Memory B cell (primary cell): ENCODE results near the gene DKKL1.

Experiments
- ATAC-seq: fragments of 150-1000 bp; cut with Tn5 transposase; 2 replicates; pipeline ENCODE4 v1.10.0; 2021; ENCODE audit warnings: low read depth, mild to moderate bottlenecking, moderate library complexity
- DNase-seq, 2 donors: peaks; one replicate each; pipeline ENCODE4 v3.0.0; 2022; ENCODE audit warnings: low spot score in 2 of 2
- H3K27ac Mint-ChIP-seq: one replicate; pipeline ENCODE4 v1.8.0; 2022; ENCODE audit warnings: mild to moderate bottlenecking, moderate library complexity, mixed read lengths
- H3K27me3 Mint-ChIP-seq: one replicate; pipeline ENCODE4 v1.8.0; 2022; ENCODE audit warnings: mixed read lengths
- H3K36me3 Mint-ChIP-seq: one replicate; pipeline ENCODE4 v1.8.0; 2022; ENCODE audit warnings: mild to moderate bottlenecking, mixed read lengths
- H3K4me1 Mint-ChIP-seq: one replicate; pipeline ENCODE4 v1.8.0; 2022; ENCODE audit warnings: mixed read lengths
- H3K4me3 Mint-ChIP-seq: one replicate; pipeline ENCODE4 v1.8.0; 2022; ENCODE audit warnings: mild to moderate bottlenecking, moderate library complexity, mixed read lengths
- H3K9me3 Mint-ChIP-seq: one replicate; pipeline ENCODE4 v1.8.0; 2022; ENCODE audit warnings: mixed read lengths

The DKKL1 gene

DNA sequence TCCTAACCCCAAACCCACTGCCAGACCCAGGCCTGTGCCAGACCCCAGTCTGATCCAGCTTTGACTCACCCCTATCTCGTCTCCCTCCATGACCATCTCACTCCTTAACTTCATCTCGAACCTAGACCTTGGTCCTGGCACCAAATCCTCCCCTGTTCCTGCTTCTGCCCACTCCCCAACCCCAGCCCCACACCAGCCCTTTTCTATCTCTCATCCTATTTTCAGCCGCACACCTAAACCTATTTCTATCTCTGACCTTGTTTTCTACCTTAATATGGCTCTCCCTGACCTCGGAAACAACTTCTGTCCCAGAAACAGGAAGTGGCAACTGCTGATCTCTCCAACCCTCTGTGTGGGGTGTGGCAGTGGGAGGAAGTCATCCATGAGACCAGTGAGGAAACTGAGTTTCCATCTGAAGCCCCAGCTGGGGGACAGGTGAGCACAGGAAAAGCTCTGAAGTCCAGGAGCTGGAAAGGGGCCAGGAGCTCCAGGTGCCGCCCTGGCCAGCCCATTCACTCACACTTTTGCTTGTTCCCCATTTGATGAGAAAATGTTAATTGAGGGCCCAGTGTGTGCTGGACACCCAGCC lies 45.9 kb downstream of the DKKL1 start:
- H3K27ac Mint-ChIP-seq, result peak overlapping the region; percentile 81
- H3K36me3 Mint-ChIP-seq, result no peaks in the 10 kb centered on the region
- DNase-seq (no peak), ATAC-seq (peak; percentile 93)
- peaks cover 1% of the 10 kb centered on the region for H3K27me3 Mint-ChIP-seq
- H3K4me1 Mint-ChIP-seq, result peaks cover 35% of the 10 kb centered on the region
- peak overlapping the region; percentile 43 for H3K4me3 Mint-ChIP-seq
- H3K9me3 Mint-ChIP-seq, result peaks cover 1% of the 10 kb centered on the region

DNA sequence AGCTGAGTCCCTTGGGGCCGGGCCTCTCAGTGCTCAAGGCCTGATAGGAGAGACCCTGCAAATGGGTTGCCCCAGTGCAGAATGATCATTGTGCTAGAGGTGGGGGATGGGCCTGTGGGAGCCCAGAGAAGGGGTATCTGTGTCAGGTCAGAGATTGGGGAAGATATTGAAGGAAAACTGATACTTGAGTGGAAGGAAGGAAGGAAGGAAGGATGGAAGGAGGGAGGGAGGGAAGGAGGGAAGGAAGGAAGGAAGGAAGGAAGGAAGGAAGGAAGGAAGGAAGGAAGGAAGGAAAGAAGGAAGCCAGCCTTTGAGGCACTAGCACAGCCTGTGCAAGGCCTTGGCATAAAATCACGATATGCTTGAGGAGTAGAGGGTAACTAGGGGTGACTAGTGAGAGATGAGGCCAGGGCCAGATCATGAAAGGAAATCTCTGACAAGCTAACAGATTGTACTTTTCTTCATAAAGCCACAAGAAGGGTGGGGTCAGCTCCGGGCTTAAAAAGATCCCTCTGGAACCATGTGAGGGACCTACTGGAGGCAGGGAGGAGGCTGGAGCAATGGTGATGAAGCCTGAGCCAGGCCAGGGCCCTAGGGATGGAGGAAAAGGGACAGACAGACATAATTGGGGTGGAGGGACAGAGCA lies 48.1 kb downstream of the DKKL1 start:
- H3K27me3 Mint-ChIP-seq, result peaks cover 1% of the 10 kb centered on the region
- H3K27ac Mint-ChIP-seq, result peak overlapping the region; percentile 56
- peaks cover 44% of the 10 kb centered on the region for H3K4me1 Mint-ChIP-seq
- DNase-seq (no peak), ATAC-seq (no peak)
- no peak overlapping the region for H3K4me3 Mint-ChIP-seq
- no peaks in the 10 kb centered on the region for H3K36me3 Mint-ChIP-seq
- peaks cover 1% of the 10 kb centered on the region for H3K9me3 Mint-ChIP-seq

DNA sequence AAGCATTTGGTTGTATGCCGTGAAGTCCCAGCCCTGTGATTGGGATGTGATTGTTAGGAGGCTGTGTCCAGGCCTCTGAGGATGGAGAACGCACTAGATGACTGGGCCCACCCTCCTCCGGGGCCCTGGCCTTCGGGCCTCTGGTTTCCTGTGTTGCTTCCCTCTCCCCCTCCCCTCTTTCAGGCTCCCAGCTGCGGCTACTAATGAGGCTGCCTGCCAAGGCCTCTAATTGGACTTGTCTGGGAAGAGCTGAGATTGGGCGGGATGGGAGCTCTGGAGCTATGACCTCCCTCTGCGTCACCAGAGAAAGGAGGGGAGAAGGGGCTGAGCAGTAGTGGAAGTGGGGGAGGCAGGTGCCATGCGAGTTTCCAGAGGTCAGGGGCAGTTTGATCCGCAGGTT lies 49.7 kb downstream of the DKKL1 start:
- H3K4me1 Mint-ChIP-seq, result peaks cover 36% of the 10 kb centered on the region
- peaks cover 1% of the 10 kb centered on the region for H3K9me3 Mint-ChIP-seq
- DNase-seq, result no peak
- no peak overlapping the region for H3K4me3 Mint-ChIP-seq
- no peak overlapping the region for H3K27ac Mint-ChIP-seq
- peaks cover 5% of the 10 kb centered on the region for H3K27me3 Mint-ChIP-seq
- H3K36me3 Mint-ChIP-seq, result no peaks in the 10 kb centered on the region
- ATAC-seq, result no peak

DNA sequence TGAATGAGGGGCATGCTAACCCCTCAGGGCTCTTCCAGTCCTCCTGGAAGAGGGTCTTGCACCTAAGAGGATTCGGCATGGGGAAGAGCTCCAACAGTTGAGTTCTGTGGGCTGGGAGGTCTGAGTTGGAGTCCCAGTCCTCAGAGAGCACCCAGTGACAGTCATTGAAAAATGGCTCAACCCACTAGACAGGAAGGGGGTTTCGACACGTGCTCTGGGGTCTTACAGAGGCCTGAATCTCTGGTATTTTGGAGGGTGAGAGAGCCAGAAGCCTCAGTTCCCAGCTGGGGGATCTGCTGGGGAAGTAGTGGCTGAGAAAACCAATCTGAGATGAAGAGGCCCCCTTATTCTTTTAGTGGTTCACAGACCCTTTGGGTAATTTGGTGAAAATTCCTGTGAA lies 50.6 kb downstream of the DKKL1 start:
- peaks cover 12% of the 10 kb centered on the region for H3K27me3 Mint-ChIP-seq
- H3K36me3 Mint-ChIP-seq, result no peaks in the 10 kb centered on the region
- H3K27ac Mint-ChIP-seq, result no peak overlapping the region
- no peak for ATAC-seq
- H3K4me1 Mint-ChIP-seq, result peaks cover 29% of the 10 kb centered on the region
- DNase-seq, result no peak
- H3K4me3 Mint-ChIP-seq, result no peak overlapping the region
- peaks cover 1% of the 10 kb centered on the region for H3K9me3 Mint-ChIP-seq

DNA sequence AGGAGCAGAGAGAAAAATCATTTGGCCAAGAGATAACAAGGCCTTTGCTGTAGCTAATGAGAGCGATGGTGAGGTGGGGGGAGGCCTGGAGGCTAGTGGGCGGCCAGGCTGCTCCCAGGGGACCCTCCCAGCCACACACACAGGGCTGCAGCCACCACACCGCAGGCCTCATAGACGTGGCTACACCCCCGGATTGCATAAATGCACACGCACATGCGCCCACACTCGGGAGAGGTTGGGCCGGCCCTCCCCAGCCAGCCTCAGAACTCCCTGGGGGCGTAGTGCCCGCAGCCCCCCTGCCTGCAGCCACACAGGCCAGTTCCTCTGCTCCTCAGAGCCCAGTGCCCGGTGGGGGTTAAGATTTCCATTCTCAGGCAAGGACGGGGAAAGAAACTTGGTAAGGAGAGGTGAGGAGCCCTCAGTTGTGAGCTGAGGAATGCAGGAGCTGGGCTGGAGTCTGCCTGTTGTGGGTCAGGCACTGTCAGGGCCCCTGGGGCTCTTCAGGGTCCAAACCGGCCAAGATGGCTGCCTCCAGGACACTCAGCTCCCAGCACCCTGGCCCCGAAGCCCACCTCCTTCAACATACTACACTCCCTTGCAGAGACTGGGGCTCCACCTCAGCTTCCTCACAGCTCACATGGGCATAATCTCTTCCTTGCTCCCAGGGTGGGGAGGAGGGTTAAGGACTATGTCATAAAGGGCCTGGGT lies 51.6 kb downstream of the DKKL1 start:
- no peaks in the 10 kb centered on the region for H3K9me3 Mint-ChIP-seq
- no peak overlapping the region for H3K4me3 Mint-ChIP-seq
- no peaks in the 10 kb centered on the region for H3K36me3 Mint-ChIP-seq
- no peak for DNase-seq
- ATAC-seq, result peak; percentile 90
- peaks cover 21% of the 10 kb centered on the region for H3K4me1 Mint-ChIP-seq
- H3K27me3 Mint-ChIP-seq, result peaks cover 18% of the 10 kb centered on the region
- no peak overlapping the region for H3K27ac Mint-ChIP-seq

DNA sequence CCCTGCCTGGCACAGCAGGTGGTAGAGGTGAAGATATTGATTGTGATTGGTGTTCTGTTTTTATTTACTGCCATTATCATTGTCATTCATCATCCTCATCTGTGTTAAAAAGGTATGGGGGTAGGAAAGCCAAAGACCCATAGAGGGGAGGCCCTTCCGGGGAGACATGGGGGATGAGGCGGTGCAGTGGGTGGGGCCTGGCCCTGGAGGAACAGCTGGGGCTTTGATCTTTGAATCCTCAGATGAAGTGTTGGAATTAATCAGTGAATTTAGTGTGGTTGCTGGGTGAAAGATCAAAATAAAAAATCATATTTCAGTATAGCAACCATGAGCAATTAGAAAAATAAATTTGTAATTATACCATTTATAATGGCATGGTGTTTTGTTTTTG lies 52.1 kb downstream of the DKKL1 start:
- peaks cover 21% of the 10 kb centered on the region for H3K27me3 Mint-ChIP-seq
- ATAC-seq, result no peak
- H3K4me3 Mint-ChIP-seq, result no peak overlapping the region
- no peak overlapping the region for H3K27ac Mint-ChIP-seq
- peaks cover 21% of the 10 kb centered on the region for H3K4me1 Mint-ChIP-seq
- no peaks in the 10 kb centered on the region for H3K9me3 Mint-ChIP-seq
- H3K36me3 Mint-ChIP-seq, result no peaks in the 10 kb centered on the region
- no peak for DNase-seq

DNA sequence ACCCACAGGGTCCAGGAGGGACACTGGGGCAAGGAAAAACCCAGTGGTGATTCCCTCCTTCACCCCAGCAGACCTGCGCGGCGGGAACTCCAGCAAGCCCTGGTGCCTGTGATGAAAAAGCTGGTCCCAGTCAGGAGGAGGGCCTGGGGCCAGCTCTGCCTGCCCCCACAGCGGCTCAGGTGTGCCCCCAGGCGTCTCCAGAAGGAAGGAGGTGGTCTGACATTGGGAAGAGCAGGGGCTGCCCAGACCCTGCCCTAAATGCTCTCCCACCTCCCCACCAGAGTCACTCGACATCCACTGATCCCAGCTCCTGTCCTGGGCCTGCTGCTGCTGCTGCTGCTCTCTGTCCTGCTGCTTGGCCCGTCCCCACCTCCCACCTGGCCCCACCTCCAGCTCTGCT lies 53.4 kb downstream of the DKKL1 start:
- Mint-ChIP-seq H3K4me3 (no peak overlapping the region), H3K4me1 (peaks cover 18% of the 10 kb centered on the region), H3K36me3 (no peaks in the 10 kb centered on the region), H3K27me3 (peaks cover 27% of the 10 kb centered on the region), H3K27ac (no peak overlapping the region), H3K9me3 (no peaks in the 10 kb centered on the region)
- no peak for DNase-seq
- no peak for ATAC-seq

DNA sequence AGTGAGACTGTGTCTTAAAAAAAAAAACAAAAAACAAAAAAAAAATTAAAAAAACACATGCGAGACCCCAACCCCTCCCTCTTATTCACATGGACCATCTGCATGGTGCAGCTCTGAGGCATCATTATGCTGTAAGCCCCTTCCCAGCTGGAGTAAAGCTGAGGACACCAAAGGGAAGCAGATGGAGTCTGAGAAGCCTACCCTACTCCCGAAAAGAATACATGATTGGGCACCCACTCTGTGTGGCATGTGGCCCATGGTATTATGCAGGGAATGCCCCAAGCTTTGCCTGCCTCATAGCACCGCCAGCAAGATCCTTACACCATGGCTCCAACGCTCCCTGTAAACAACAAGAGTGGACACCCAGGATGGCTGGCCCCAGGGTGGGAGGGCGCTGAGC lies 54.8 kb downstream of the DKKL1 start:
- Mint-ChIP-seq H3K36me3 (peaks cover under 1% of the 10 kb centered on the region), H3K4me3 (no peak overlapping the region), H3K4me1 (peaks cover 23% of the 10 kb centered on the region), H3K9me3 (no peaks in the 10 kb centered on the region), H3K27me3 (peaks cover 32% of the 10 kb centered on the region), H3K27ac (no peak overlapping the region)
- ATAC-seq (no peak), DNase-seq (no peak)

DNA sequence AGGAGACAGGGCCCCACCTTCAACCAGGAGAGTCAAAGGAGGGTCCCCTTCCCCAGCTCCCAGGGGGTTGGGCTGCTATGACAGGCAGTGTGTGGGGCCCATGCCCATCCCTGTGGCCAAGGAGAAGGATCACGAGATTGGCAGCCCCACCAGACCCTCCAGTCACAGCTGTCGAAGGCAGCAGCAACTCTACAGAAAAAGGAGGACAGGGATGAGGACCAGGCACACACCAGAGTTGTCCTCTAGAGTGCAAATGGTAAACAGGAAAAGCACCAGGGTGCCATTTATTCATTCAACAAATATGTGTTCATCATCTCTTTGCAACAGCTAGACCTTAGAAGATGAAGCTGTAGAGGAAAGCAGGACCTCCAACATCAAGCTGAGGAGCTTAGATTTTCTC lies 55.5 kb downstream of the DKKL1 start:
- Mint-ChIP-seq H3K27ac (no peak overlapping the region), H3K4me3 (no peak overlapping the region), H3K36me3 (peaks cover 2% of the 10 kb centered on the region), H3K9me3 (no peaks in the 10 kb centered on the region), H3K27me3 (peaks cover 37% of the 10 kb centered on the region), H3K4me1 (peaks cover 28% of the 10 kb centered on the region)
- ATAC-seq (no peak), DNase-seq (no peak)

DNA sequence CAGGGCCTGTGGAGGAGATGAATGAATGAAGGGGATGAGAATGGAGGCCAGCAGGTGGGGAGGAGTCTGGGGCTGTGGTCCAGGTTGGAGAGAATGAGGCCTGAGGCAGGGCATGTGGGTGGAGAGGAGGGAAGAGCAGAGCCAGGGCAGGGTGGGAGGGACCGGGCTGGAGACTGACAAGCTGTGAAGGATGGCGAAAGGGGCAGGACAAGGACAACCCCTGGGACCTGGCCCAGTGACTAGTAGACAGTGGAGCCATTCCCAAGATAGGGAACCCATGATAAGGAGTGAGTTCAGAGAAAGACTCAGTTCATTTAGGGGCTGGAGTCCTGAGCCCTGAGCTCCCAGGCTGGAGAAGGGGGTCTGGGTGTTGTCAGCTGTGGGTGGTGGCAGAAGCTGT lies 56.5 kb downstream of the DKKL1 start:
- peaks cover 42% of the 10 kb centered on the region for H3K27me3 Mint-ChIP-seq
- peaks cover 2% of the 10 kb centered on the region for H3K36me3 Mint-ChIP-seq
- no peaks in the 10 kb centered on the region for H3K9me3 Mint-ChIP-seq
- H3K4me3 Mint-ChIP-seq, result no peak overlapping the region
- ATAC-seq (no peak), DNase-seq (no peak)
- H3K27ac Mint-ChIP-seq, result no peak overlapping the region
- H3K4me1 Mint-ChIP-seq, result peaks cover 23% of the 10 kb centered on the region

DNA sequence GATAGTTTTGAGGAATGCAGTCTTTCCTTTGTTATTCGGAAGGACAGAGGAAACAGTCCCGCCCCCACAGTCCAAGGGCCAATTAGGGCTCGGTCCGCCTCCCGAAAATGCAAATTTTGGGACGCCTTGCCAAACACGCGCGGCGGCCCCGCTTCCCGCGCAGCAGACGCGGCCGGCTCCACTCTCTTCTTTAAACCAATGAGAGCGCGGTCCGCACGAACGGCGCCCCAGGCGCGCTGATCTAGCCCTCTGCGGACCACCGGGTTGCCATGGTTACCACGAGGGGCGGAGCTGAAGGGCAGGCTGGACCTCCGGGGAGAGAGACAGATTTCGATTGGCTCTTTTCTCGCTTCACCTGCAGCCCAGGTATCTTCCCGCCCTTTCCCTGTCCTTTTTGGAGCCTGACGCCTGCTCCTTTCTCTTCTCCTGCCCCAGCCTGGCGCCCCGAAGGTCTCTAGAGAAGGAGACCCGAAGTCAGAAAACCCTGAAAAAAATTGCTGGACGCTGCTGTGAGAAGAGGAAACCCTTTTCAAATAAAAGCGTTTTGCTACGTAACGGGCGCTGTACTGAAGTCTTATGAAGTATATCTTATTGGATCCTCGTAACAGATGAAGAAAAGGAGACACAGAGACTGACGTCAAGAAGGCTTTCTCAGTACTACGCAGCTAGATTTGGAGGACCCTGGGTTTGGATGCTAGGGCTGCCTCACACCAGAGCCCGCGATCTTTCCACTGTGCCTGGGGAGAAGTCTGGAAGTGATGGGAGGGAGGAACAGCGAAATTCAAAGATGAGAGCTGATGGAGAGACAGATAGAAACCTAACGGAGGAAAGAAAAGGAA lies 57.6 kb downstream of the DKKL1 start:
- H3K9me3 Mint-ChIP-seq, result no peaks in the 10 kb centered on the region
- H3K4me1 Mint-ChIP-seq, result peaks cover 25% of the 10 kb centered on the region
- H3K4me3 Mint-ChIP-seq, result peak overlapping the region; percentile 37
- H3K36me3 Mint-ChIP-seq, result peaks cover 2% of the 10 kb centered on the region
- peaks cover 51% of the 10 kb centered on the region for H3K27me3 Mint-ChIP-seq
- no peak for DNase-seq
- H3K27ac Mint-ChIP-seq, result peak overlapping the region; percentile 86
- peak; percentile 41 for ATAC-seq

DNA sequence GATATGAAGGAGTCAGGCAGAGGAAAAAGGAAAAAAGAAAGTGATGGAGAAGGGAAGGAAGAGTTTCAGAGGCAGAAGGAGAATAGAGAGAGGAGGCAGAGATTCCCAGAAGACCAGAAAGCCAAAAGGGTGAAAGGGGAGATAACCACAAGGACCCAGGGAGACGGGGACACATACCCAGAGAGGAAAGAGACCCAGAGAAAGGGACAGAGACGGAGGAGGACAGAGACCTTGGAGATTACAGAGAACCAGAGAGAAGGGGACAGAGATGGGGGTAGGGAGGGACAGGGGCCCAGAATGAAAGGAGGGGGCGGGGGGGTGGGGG lies 58.2 kb downstream of the DKKL1 start:
- Mint-ChIP-seq H3K36me3 (peaks cover 2% of the 10 kb centered on the region), H3K9me3 (no peaks in the 10 kb centered on the region), H3K27ac (peak overlapping the region; percentile 86), H3K4me1 (peaks cover 31% of the 10 kb centered on the region), H3K27me3 (peaks cover 57% of the 10 kb centered on the region), H3K4me3 (peak overlapping the region; percentile 37)
- DNase-seq, result no peak
- no peak for ATAC-seq

DNA sequence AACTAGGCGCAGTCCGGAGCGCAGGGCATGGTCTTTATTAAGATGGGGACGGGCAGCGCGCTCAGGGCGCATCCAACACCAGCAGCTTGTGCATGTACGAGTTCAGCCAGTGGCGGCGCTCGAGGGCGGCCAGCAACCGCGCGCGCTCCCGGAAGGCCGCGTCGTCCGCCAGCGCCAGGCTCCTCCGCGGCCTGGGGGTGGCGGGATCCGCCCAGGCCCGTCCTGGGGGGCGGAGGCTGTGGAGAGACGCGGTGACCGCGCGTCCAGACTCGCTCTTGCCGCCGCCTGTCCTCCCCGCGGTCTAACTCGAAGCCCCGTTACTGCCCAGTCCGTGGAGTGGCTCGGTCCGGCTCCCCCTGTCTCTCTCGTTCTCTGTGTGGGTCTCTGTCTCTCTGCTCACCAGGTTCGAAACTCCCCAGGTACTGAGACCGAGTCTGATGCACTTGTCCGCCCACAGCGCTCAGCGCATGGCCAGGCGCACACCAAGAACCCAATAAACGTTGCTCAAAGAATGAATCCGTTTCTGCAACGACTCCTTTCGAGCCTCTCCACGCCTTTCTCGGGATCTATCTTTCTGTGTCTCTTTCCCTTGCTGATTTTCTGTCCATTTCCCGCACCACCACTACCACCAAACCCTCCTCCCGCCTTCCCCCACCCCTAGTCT lies 58.9 kb downstream of the DKKL1 start:
- ATAC-seq (peak; percentile 37), DNase-seq (peak in 1 of 2 donors; percentile 24)
- Mint-ChIP-seq H3K27ac (no peak overlapping the region), H3K4me3 (peak overlapping the region; percentile 75), H3K9me3 (no peaks in the 10 kb centered on the region), H3K4me1 (peaks cover 37% of the 10 kb centered on the region), H3K36me3 (peaks cover 4% of the 10 kb centered on the region), H3K27me3 (peaks cover 61% of the 10 kb centered on the region)
